ENCODE results near the gene KMT2B.
A peak's percentile ranks its signal among the peaks of the same experiment; 100 is the strongest.

KMT2B gene

DNA sequence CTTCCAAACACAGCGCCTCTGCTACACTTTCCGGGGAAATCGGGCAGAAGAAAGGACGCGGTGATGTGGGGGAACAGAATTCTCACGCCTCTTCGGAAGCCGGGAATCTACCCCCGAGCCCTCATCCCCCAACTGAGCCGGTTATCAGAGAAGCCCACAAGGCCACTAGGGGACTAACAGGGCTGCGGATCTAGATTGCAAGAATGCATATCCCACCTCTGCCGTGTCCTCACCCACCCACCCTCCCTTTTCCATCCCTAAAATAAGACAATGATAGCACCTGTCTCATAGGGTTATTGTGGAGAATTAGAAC, 23.4 kb downstream of the KMT2B start:
- H3K4me2 ChIP-seq (ENCODE audit: low read depth, low read length), result peak overlapping the region; percentile 87
- H3K27me3 ChIP-seq (replicated peaks; ENCODE audit: insufficient read depth, low read length), result no peaks in the 10 kb centered on the region
- peak overlapping the region; percentile 64 for H2AFZ ChIP-seq (ENCODE audit: low read length)
- peak overlapping the region; percentile 66 for H3K9ac ChIP-seq (ENCODE audit: low read length)
- peak overlapping the region; percentile 90 for H3K27ac ChIP-seq (ENCODE audit: low read length)
- peaks cover 27% of the 10 kb centered on the region; the same call in 1 of the 2 replicates for H3F3A ChIP-seq (ENCODE audit: insufficient read depth, low read length)
- no peaks in the 10 kb centered on the region for H3K36me3 ChIP-seq (replicated peaks; ENCODE audit: insufficient read depth, low read length)
- H3K4me3 ChIP-seq (ENCODE audit: low read length), result peak overlapping the region; percentile 68
- peaks cover 20% of the 10 kb centered on the region for H3K4me1 ChIP-seq (ENCODE audit: low read length)
- no peak for DNase-seq
- H3K9me2 ChIP-seq (replicated peaks; ENCODE audit: insufficient read depth, low read length), result no peaks in the 10 kb centered on the region
- no peaks in the 10 kb centered on the region for H3K9me3 ChIP-seq (replicated peaks; ENCODE audit: insufficient read depth, low read length)
- TF ChIP-seq EZH2phosphoT487 (IDR thresholded peaks at IDR 0.05; ENCODE audit: low read length) (no peak), EZH2 (optimal IDR thresholded peaks at IDR 0.05; ENCODE audit: low read depth, low read length) (no peak)
- TF ChIP-seq, protein P1, sequence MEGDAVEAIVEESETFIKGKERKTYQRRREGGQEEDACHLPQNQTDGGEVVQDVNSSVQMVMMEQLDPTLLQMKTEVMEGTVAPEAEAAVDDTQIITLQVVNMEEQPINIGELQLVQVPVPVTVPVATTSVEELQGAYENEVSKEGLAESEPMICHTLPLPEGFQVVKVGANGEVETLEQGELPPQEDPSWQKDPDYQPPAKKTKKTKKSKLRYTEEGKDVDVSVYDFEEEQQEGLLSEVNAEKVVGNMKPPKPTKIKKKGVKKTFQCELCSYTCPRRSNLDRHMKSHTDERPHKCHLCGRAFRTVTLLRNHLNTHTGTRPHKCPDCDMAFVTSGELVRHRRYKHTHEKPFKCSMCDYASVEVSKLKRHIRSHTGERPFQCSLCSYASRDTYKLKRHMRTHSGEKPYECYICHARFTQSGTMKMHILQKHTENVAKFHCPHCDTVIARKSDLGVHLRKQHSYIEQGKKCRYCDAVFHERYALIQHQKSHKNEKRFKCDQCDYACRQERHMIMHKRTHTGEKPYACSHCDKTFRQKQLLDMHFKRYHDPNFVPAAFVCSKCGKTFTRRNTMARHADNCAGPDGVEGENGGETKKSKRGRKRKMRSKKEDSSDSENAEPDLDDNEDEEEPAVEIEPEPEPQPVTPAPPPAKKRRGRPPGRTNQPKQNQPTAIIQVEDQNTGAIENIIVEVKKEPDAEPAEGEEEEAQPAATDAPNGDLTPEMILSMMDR (IDR thresholded peaks at IDR 0.05; ENCODE audit: low read length), result peak; percentile 27; the same call in 1 of the 2 replicates
- H4K20me1 ChIP-seq (ENCODE audit: insufficient read depth, low read length), result no peaks in the 10 kb centered on the region
- H3K79me2 ChIP-seq (ENCODE audit: low read length), result peaks cover 17% of the 10 kb centered on the region

DNA sequence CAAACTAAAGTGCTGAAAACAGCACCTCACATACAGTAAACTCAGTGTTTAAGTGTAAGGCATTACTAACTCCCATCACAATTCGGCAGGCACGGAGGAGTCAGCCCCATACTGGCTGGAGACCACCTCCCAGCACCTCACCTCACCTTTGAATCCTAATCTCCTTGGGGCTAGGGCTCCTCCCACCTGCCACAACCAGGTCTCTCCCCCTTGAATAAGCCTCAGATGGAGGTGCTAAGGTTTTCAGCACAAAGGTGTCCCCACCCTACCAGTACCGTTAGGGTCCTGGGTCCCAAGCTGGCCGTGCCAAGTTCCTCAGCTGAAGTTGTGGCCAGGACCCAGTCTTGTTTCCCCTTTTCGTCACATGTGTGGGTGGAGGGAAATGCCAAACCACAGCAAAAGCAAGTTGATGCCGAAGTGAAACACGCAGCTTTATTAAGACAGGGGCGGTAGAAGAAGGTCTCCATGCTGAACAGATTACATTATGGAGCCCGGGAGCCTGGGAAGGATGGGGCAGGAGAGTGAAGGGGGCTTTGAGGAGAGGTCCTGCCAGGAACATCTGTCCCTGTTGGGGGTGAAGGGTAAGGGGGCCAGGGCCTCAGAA, 24.4 kb downstream of the KMT2B start, which contains the start of gene IGFLR1:
IGFLR1 (minus strand) TSS at position 332 of the 604 bp plus-strand sequence. CDS start 1,272 bp downstream, outside the sequence.
- Histone ChIP-seq H3K4me2 (ENCODE audit: low read depth, low read length) (peak within 1 kb of the TSS; percentile 87), H3F3A (ENCODE audit: insufficient read depth, low read length) (peaks cover 27% of the 10 kb centered on the region; the same call in 1 of the 2 replicates), H3K27me3 (replicated peaks; ENCODE audit: insufficient read depth, low read length) (no peaks in the 10 kb centered on the region), H3K9ac (ENCODE audit: low read length) (peak within 1 kb of the TSS; percentile 66), H3K9me2 (replicated peaks; ENCODE audit: insufficient read depth, low read length) (no peaks in the 10 kb centered on the region), H4K20me1 (ENCODE audit: insufficient read depth, low read length) (no peaks in the 10 kb centered on the region), H2AFZ (ENCODE audit: low read length) (peak within 1 kb of the TSS; percentile 57), H3K9me3 (replicated peaks; ENCODE audit: insufficient read depth, low read length) (no peaks in the 10 kb centered on the region), H3K4me3 (ENCODE audit: low read length) (peak within 1 kb of the TSS; percentile 51), H3K36me3 (replicated peaks; ENCODE audit: insufficient read depth, low read length) (no peaks in the 10 kb centered on the region), H3K79me2 (ENCODE audit: low read length) (peaks cover 26% of the 10 kb centered on the region), H3K27ac (ENCODE audit: low read length) (peak within 1 kb of the TSS; percentile 90), H3K4me1 (ENCODE audit: low read length) (peaks cover 23% of the 10 kb centered on the region)
- TF ChIP-seq EZH2 (optimal IDR thresholded peaks at IDR 0.05; ENCODE audit: low read depth, low read length), result no peak
- TF ChIP-seq, protein P1 (IDR thresholded peaks at IDR 0.05; ENCODE audit: low read length), result no peak
- TF ChIP-seq EZH2phosphoT487 (IDR thresholded peaks at IDR 0.05; ENCODE audit: low read length), result no peak
- DNase-seq, result peak; percentile 69

DNA sequence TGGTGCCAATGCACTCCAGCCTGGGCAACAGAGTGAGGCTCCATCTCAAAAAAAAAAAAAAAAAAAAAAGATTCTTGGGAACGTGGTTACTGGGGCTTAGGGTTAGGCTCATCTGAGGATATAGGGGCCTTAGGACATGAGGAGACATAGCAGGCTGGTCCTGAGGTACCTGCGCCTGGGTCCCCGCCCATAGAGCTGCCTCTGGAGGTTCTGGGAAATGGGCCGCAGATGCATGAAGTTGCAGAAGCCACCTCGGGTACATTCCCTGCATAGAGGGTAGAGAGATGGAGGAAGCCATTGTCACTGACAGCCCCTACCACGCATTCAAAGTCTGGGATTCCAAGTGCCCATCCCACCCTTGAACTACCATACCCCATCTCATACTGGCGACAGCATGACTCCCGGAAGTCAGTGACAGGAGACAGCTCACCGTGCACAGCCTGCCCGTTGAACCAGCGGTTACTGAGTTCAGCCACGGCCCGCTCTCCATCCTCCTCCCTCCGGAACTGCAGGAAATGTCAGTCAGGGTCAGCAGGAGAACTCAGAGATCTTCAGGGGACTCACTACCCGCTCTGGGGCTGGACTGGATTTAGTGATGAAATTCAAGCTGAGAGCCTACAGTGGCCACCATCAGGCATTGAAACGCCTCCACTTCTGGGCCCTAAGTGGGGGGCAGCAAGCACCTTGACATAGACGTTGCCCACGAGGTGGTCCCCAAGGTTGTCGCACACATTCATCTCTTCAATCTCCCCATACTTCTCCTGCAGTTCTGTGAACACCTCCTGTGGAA, 26.0 kb downstream of the KMT2B start:
- no peaks in the 10 kb centered on the region for H3K27me3 ChIP-seq (replicated peaks; ENCODE audit: insufficient read depth, low read length)
- TF ChIP-seq, protein P1 (IDR thresholded peaks at IDR 0.05; ENCODE audit: low read length), result no peak
- no peak for TF ChIP-seq EZH2 (optimal IDR thresholded peaks at IDR 0.05; ENCODE audit: low read depth, low read length)
- TF ChIP-seq EZH2phosphoT487 (IDR thresholded peaks at IDR 0.05; ENCODE audit: low read length), result no peak
- no peaks in the 10 kb centered on the region for H4K20me1 ChIP-seq (ENCODE audit: insufficient read depth, low read length)
- no peak overlapping the region for H2AFZ ChIP-seq (ENCODE audit: low read length)
- no peaks in the 10 kb centered on the region for H3K36me3 ChIP-seq (replicated peaks; ENCODE audit: insufficient read depth, low read length)
- H3F3A ChIP-seq (ENCODE audit: insufficient read depth, low read length), result peaks cover 26% of the 10 kb centered on the region; the same call in 1 of the 2 replicates
- H3K27ac ChIP-seq (ENCODE audit: low read length), result peak overlapping the region; percentile 90; the same call in 1 of the 2 replicates
- no peaks in the 10 kb centered on the region for H3K9me2 ChIP-seq (replicated peaks; ENCODE audit: insufficient read depth, low read length)
- peak overlapping the region; percentile 90 for H3K4me3 ChIP-seq (ENCODE audit: low read length)
- peak overlapping the region; percentile 84; the same call in 1 of the 2 replicates for H3K9ac ChIP-seq (ENCODE audit: low read length)
- peaks cover 33% of the 10 kb centered on the region for H3K79me2 ChIP-seq (ENCODE audit: low read length)
- peaks cover 23% of the 10 kb centered on the region for H3K4me1 ChIP-seq (ENCODE audit: low read length)
- DNase-seq, result no peak
- no peaks in the 10 kb centered on the region for H3K9me3 ChIP-seq (replicated peaks; ENCODE audit: insufficient read depth, low read length)
- H3K4me2 ChIP-seq (ENCODE audit: low read depth, low read length), result peak overlapping the region; percentile 88
